GM21786 (cell line): Measurements from ENCODE around the gene RANBP2.

Source experiments
- ATAC-seq: cut with Tn5 transposase; IDR thresholded peaks from one replicate; pipeline ENCODE4 v1.9.1; 2021; ENCODE audit not compliant: unreplicated experiment

Gene RANBP2

GRCh38 chr2:108776475-108776874 lies 57.2 kb downstream of the RANBP2 start:
- peak; percentile 84 for ATAC-seq

GRCh38 chr2:108778857-108779256 lies 59.6 kb downstream of the RANBP2 start:
- no peak for ATAC-seq

- no peak for ATAC-seq
Measured at GRCh38 chr2:108786008-108786353, 66.7 kb downstream of the RANBP2 start.

GRCh38 chr2:108786354-108787215 lies 67.3 kb downstream of the RANBP2 start, which contains the start of gene CCDC138:
Gene CCDC138, plus strand, starts transcription at chr2:108786771. Its CDS starts 52 bp downstream, at chr2:108786823.
- ATAC-seq = peak; percentile 96

- ATAC-seq = no peak
Measured at GRCh38 chr2:108787216-108787541, 67.9 kb downstream of the RANBP2 start.

GRCh38 chr2:108803045-108803736 lies 83.9 kb downstream of the RANBP2 start:
- ATAC-seq = no peak

- ATAC-seq = no peak
Measured at GRCh38 chr2:108805032-108805431, 85.8 kb downstream of the RANBP2 start.

- no peak for ATAC-seq
Measured at GRCh38 chr2:108805782-108806181, 86.5 kb downstream of the RANBP2 start.

GRCh38 chr2:108806371-108807113 lies 87.3 kb downstream of the RANBP2 start:
- no peak for ATAC-seq

- no peak for ATAC-seq
Measured at GRCh38 chr2:108809936-108810335, 90.7 kb downstream of the RANBP2 start.

- ATAC-seq = no peak
Measured at GRCh38 chr2:108810993-108811957, 92.0 kb downstream of the RANBP2 start.

GRCh38 chr2:108813732-108814131 lies 94.5 kb downstream of the RANBP2 start:
- ATAC-seq = no peak

GRCh38 chr2:108820482-108820881 lies 101.2 kb downstream of the RANBP2 start:
- ATAC-seq = no peak

- no peak for ATAC-seq
Measured at GRCh38 chr2:108823286-108823685, 104.0 kb downstream of the RANBP2 start.

GRCh38 chr2:108824316-108825070 lies 105.2 kb downstream of the RANBP2 start:
- no peak for ATAC-seq

- no peak for ATAC-seq
Measured at GRCh38 chr2:108825254-108825653, 106.0 kb downstream of the RANBP2 start.

GRCh38 chr2:108825736-108826135 lies 106.5 kb downstream of the RANBP2 start:
- ATAC-seq = no peak

- ATAC-seq = no peak
Measured at GRCh38 chr2:108829578-108830310, 110.5 kb downstream of the RANBP2 start.

GRCh38 chr2:108833219-108833618 lies 113.9 kb downstream of the RANBP2 start:
- no peak for ATAC-seq
